ENCODE measurements around the gene SMIM41. TPM values are rescaled to one million over a fixed set of nuclear protein-coding genes. Genes with fewer than 3 reads are reported as not detected.
A peak's percentile ranks its signal among the peaks of the same experiment; 100 is the strongest.

Gene SMIM41
- total and polyA plus RNA-seq, 10 donors = 0.64 to 8.1 (median 2.0) TPM

DNA sequence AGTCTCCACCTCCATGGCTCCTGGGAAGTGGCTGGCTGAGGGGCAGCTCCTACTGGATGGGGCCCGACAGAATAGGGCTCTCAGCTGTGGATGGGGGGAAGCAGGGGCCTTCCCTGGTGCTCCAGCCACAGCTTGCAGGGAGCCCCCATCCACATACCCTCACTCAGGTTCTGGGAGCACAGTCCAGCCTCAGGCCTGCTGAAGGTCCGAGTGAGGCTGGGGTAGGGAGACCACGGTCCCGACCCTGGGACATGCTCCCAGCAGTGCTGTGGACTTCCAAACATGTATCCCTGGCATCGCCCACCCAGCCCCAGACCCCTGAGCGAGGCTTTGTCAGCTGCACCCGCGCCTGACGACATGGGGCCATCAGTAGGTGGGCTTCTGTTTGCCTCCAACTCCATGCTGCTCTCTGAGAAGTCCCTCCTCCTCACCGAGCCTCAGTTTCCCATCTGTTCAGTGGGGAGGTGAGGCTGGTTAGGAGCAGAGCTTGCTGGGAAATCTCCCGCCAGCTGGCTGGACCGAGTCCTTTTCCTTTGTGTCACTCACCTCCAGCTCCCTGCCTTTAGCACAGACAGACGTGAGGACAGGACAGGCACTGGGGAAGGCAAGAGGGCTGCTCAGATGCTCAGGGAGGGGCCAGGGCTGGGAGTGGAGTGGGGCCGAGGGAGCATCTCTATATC is 18.9 kb upstream of the SMIM41 start:
- 87 to 92% (median 90%) methylated on average over 13 to 14 of the region's 14 CpGs for WGBS, 5 donors
- Histone ChIP-seq H3K27ac (peak overlapping the region in 1 of 8 donors; percentile 58), H3K4me3 (no peak overlapping the region), H3K4me1 (peaks cover 0 to 58% (median 31%) of the 10 kb centered on the region in 6 donors), H3K27me3 (replicated peaks in 1 of 7) (no peaks in the 10 kb centered on the region), H3K9me3 (no peaks in the 10 kb centered on the region), H3K36me3 (peaks cover 0 to 40% (median 25%) of the 10 kb centered on the region in 6 donors)
- intact Hi-C loops (cut with DNase I; ENCODE audit: low total_unique reads) = no loop called here
- no peak for DNase-seq
- peak in 1 of 3 donors; percentile 36 for TF ChIP-seq POLR2AphosphoS5 (IDR thresholded peaks at IDR 0.05)
- TF ChIP-seq POLR2A (IDR thresholded peaks at IDR 0.05) = no peak
- TF ChIP-seq, protein P1, sequence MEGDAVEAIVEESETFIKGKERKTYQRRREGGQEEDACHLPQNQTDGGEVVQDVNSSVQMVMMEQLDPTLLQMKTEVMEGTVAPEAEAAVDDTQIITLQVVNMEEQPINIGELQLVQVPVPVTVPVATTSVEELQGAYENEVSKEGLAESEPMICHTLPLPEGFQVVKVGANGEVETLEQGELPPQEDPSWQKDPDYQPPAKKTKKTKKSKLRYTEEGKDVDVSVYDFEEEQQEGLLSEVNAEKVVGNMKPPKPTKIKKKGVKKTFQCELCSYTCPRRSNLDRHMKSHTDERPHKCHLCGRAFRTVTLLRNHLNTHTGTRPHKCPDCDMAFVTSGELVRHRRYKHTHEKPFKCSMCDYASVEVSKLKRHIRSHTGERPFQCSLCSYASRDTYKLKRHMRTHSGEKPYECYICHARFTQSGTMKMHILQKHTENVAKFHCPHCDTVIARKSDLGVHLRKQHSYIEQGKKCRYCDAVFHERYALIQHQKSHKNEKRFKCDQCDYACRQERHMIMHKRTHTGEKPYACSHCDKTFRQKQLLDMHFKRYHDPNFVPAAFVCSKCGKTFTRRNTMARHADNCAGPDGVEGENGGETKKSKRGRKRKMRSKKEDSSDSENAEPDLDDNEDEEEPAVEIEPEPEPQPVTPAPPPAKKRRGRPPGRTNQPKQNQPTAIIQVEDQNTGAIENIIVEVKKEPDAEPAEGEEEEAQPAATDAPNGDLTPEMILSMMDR (IDR thresholded peaks at IDR 0.05 in 8 of 11, conservative IDR thresholded peaks at IDR 0.05 in 3 of 11) = no peak

DNA sequence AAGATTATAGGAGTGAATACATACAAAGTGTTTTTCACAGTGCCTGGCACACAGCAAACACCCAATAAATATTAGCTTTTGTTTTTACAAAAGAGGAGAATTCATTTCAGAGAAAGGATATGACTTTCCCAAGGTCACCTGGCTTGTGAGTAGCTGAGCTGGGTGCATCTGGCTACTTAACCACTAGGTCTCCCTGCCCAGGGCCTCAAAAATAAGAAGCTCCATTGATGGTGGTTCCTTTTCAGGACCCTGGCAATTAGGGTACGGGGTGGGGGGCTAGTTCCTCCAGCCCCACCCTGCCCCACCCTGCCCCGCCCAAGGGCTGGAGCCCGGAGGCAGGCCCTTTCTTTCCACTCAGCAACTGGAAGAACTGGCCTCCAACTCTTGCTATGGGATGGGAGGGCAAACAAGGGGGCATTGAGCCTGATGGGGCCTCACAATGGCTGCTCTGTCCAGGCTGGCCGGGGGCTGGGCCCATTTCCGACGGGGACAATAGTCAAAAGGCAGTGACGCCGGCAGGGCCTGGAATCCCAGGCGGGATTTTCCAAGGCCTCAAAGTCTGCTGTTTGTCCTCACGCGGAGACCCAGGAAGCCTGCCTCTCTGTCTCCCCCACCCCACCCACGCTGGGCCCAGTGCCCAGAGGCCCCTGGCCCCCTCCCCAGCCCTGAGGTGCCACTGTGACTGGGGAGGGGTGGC is 17.9 kb upstream of the SMIM41 start:
- DNase-seq = no peak
- TF ChIP-seq, protein P1 (IDR thresholded peaks at IDR 0.05 in 8 of 11, conservative IDR thresholded peaks at IDR 0.05 in 3 of 11) = no peak
- no peak for TF ChIP-seq POLR2AphosphoS5 (IDR thresholded peaks at IDR 0.05)
- TF ChIP-seq POLR2A (IDR thresholded peaks at IDR 0.05) = no peak
- Histone ChIP-seq H3K27ac (peak overlapping the region in 3 of 8 donors; percentile 55 to 60 (median 58)), H3K4me1 (peaks cover 0 to 58% (median 31%) of the 10 kb centered on the region in 6 donors), H3K4me3 (no peak overlapping the region), H3K9me3 (no peaks in the 10 kb centered on the region), H3K27me3 (replicated peaks in 1 of 7) (no peaks in the 10 kb centered on the region), H3K36me3 (peaks cover 0 to 30% (median 21%) of the 10 kb centered on the region in 6 donors)
- 72 to 82% (median 79%) methylated on average over 9 to 12 of the region's 12 CpGs for WGBS, 5 donors
- intact Hi-C loops (cut with DNase I; ENCODE audit: low total_unique reads) = no loop called here

DNA sequence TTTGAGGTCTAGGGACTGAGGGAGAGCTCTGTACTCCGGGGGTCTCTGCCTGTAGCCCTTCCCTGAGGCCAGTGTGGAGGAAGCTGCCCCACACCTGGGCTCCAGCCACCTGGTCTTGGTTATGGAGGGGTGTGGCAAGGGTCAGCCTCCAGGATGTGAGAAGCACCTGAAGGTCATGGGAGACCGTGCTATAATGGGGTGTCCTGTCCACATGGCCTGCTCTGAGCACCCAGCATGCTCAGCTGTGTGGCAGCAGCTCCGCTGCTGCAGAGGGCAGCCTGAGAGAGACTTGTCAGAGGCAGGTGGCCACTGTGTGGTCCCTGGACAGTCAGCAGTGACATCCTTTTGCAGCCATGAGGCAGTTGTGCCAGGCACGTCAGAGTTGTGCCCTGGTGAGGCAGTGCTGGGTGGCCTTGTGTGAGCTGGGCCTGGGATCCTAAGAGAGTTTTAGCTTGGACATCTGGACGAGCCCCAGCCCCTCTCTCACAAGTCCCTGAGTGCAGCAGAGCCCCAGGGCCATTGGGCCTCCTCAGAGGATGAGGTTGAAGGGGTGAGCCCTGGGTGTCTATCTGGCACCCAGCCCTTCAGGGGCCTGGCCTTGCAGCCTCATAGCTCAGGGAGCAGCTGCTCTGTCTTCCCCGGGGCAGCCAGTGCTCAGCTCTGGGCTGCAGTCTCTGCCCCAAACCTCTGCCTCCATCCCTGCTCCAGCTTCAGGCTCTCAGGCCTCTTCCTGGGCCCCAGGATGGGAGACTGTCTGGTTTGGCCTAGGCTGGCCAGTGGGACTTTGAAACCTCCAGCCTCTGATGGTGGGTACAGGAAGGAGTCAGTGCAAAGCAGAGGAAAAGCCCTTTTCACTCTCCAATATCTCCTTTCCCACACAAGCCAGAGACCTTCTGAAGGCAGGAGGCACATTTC is 17.1 kb upstream of the SMIM41 start:
- intact Hi-C loops (cut with DNase I; ENCODE audit: low total_unique reads) = no loop called here
- no peaks in the 10 kb centered on the region for H3K9me3 ChIP-seq
- H3K27me3 ChIP-seq (replicated peaks in 1 of 7) = no peaks in the 10 kb centered on the region
- peaks cover 0 to 58% (median 31%) of the 10 kb centered on the region in 6 donors for H3K4me1 ChIP-seq
- no peak overlapping the region for H3K4me3 ChIP-seq
- DNase-seq = no peak
- TF ChIP-seq, protein P1 (IDR thresholded peaks at IDR 0.05 in 8 of 11, conservative IDR thresholded peaks at IDR 0.05 in 3 of 11) = no peak
- peak in 2 of 3 donors; percentile 1 to 8 for TF ChIP-seq POLR2AphosphoS5 (IDR thresholded peaks at IDR 0.05)
- WGBS, 5 donors = 65 to 83% (median 77%) methylated on average over 5 to 6 of the region's 6 CpGs
- H3K27ac ChIP-seq = peak overlapping the region in 6 of 8 donors; percentile 43 to 64 (median 56)
- H3K36me3 ChIP-seq = peaks cover 0 to 22% (median 14%) of the 10 kb centered on the region in 6 donors
